IPS DF 4.7 (cell line): ENCODE measurements around the gene DSCAML1.

Source experiments
- DNase-seq: peaks from one replicate; pipeline ENCODE4 v3.0.0-alpha.2; 2013; ENCODE audit warnings: low spot score; ENCODE audit errors: extremely low read depth

Gene DSCAML1

GRCh38 chr11:117385906-117386305, 411.1 kb downstream of the DSCAML1 start:
- no peak for DNase-seq

- DNase-seq = no peak
Observed at GRCh38 chr11:117385471-117385870, 411.5 kb downstream of the DSCAML1 start.

GRCh38 chr11:117384045-117384444, 413.0 kb downstream of the DSCAML1 start:
- DNase-seq = no peak

- no peak for DNase-seq
Observed at GRCh38 chr11:117382746-117383145, 414.3 kb downstream of the DSCAML1 start.

- DNase-seq = no peak
Observed at GRCh38 chr11:117381481-117382387, 415.3 kb downstream of the DSCAML1 start.

- no peak for DNase-seq
Observed at GRCh38 chr11:117380676-117381075, 416.3 kb downstream of the DSCAML1 start.

- DNase-seq = no peak
Observed at GRCh38 chr11:117378976-117379865, 417.8 kb downstream of the DSCAML1 start.
